H1 (cell line): ENCODE measurements around the gene CCNA2. TPM values are rescaled to one million over a fixed set of nuclear protein-coding genes. Genes with fewer than 3 reads are reported as not detected.

ENCODE experiments used
- ASH2L ChIP-seq: fragments of 200-600, 300-600 bp; sonication (generic); IDR thresholded peaks from one replicate; pipeline ENCODE4 v1.7.1; 2017; ENCODE audit warnings: low read length
- ATF2 ChIP-seq: IDR thresholded peaks from 2 replicates; pipeline ENCODE4 v1.6.1; 2012; ENCODE audit warnings: low read length, inconsistent platforms
- BACH1 ChIP-seq: IDR thresholded peaks from 2 replicates; pipeline ENCODE4 v1.6.1; 2012; ENCODE audit warnings: low read length, improper control_type of control experiment
- EP300 ChIP-seq, 2 experiments: IDR thresholded peaks; 1 replicate in 1 of 2; 2 replicates in 1 of 2; pipeline ENCODE4 v1.6.1; 2011 to 2012; ENCODE audit warnings: low read depth in 2 of 2, low read length in 2 of 2, mild to moderate bottlenecking in 2 of 2, borderline replicate concordance in 1 of 2, inconsistent platforms in 1 of 2, moderate library complexity in 1 of 2
- GABPA ChIP-seq: IDR thresholded peaks from 2 replicates; pipeline ENCODE4 v1.6.1; 2011; ENCODE audit warnings: mild to moderate bottlenecking, low read length, moderate library complexity, borderline replicate concordance; ENCODE audit not compliant: insufficient read depth
- HDAC2 ChIP-seq, 2 experiments: fragments of 300-600 bp in 1 of 2; sonication (generic) in 1 of 2; IDR thresholded peaks; 2 replicates each; pipeline ENCODE4 v1.6.1; 2011 to 2012; ENCODE audit warnings: low read depth in 2 of 2, low read length in 2 of 2, mild to moderate bottlenecking in 2 of 2, moderate library complexity in 2 of 2, borderline replicate concordance in 1 of 2, inconsistent platforms in 1 of 2
- HDAC6 ChIP-seq: IDR thresholded peaks from one replicate; pipeline ENCODE4 v1.7.1; 2012; ENCODE audit warnings: low read depth, mild to moderate bottlenecking, inconsistent platforms, low read length, moderate library complexity
- JUN ChIP-seq: IDR thresholded peaks from 2 replicates; pipeline ENCODE4 v1.6.1; 2011; ENCODE audit warnings: low read depth, mild to moderate bottlenecking, improper control_type of control experiment, low read length
- KDM4A ChIP-seq: IDR thresholded peaks from one replicate; pipeline ENCODE4 v1.7.1; 2012; ENCODE audit warnings: low read depth, mild to moderate bottlenecking, moderate library complexity, low read length, inconsistent platforms; ENCODE audit not compliant: severe bottlenecking
- NANOG ChIP-seq: IDR thresholded peaks from 2 replicates; pipeline ENCODE4 v1.6.1; 2011; ENCODE audit warnings: low read length, low read depth, mild to moderate bottlenecking, inconsistent platforms; ENCODE audit not compliant: insufficient read depth, poor library complexity, severe bottlenecking
- PHF8 ChIP-seq: fragments of 200-600 bp; sonication (generic); conservative IDR thresholded peaks from 2 replicates; pipeline ENCODE4 v1.7.1; 2012; ENCODE audit warnings: low read depth, mild to moderate bottlenecking, inconsistent platforms, low read length, moderate library complexity
- POU5F1 ChIP-seq: IDR thresholded peaks from 2 replicates; pipeline ENCODE4 v1.6.1; 2011; ENCODE audit warnings: low read depth, mild to moderate bottlenecking, low read length, moderate library complexity
- RBBP5 ChIP-seq: IDR thresholded peaks from 2 replicates; pipeline ENCODE4 v1.7.1; 2012; ENCODE audit warnings: low read depth, mild to moderate bottlenecking, inconsistent platforms, low read length, moderate library complexity, borderline replicate concordance
- RNF2 ChIP-seq: fragments of 200-900, 300-1000 bp; sonication (generic); IDR thresholded peaks from 2 replicates; pipeline ENCODE4 v1.7.1; 2016; ENCODE audit warnings: borderline replicate concordance, low read depth, mild to moderate bottlenecking, antibody characterized with exemption, low read length; ENCODE audit not compliant: poor library complexity, severe bottlenecking; ENCODE audit errors: missing control alignments
- SAP30 ChIP-seq: fragments of 300-600 bp; sonication (generic); IDR thresholded peaks from 2 replicates; pipeline ENCODE4 v1.7.1; 2012; ENCODE audit warnings: low read length, moderate library complexity, mild to moderate bottlenecking, inconsistent platforms; ENCODE audit not compliant: insufficient read depth, insufficient replicate concordance
- SRF ChIP-seq: IDR thresholded peaks from 2 replicates; pipeline ENCODE4 v1.6.1; 2011; ENCODE audit warnings: mild to moderate bottlenecking, low read depth, low read length, moderate library complexity
- SUZ12 ChIP-seq: fragments of 200-600 bp; sonication (generic); IDR thresholded peaks from 2 replicates; pipeline ENCODE4 v1.6.1; 2012; ENCODE audit warnings: mild to moderate bottlenecking, inconsistent platforms, low read length, moderate library complexity, mixed read lengths
- TAF1 ChIP-seq: IDR thresholded peaks from 2 replicates; pipeline ENCODE4 v1.6.1; 2011; ENCODE audit warnings: mild to moderate bottlenecking, low read depth, low read length
- TAF7 ChIP-seq: optimal IDR thresholded peaks from 2 replicates; pipeline ENCODE3; 2011; ENCODE audit warnings: low read depth, mild to moderate bottlenecking, inconsistent platforms, low read length, moderate library complexity, borderline replicate concordance
- TBP ChIP-seq: IDR thresholded peaks from 2 replicates; pipeline ENCODE4 v1.6.1; 2011; ENCODE audit warnings: low read depth, low read length, improper control_type of control experiment
- USF2 ChIP-seq: IDR thresholded peaks from 2 replicates; pipeline ENCODE4 v1.6.1; 2011; ENCODE audit warnings: low read length, improper control_type of control experiment
- polyA plus RNA-seq, 7 experiments: library from polyadenylated mRNA; depleted of rRNA in 3 of 7; stranded (reverse) in 5 of 7; unstranded in 2 of 7; fragments of >200 nt in 5 of 7; fragments of 200-250 nt in 2 of 7; gene quantifications; 1 replicate in 5 of 7; 2 replicates in 1 of 7; 4 replicates in 1 of 7; pipeline versions ENCODE4 v1.2.1 to v1.2.3, GENCODE V29; 2011 to 2013; ENCODE audit warnings: missing spikeins in 2 of 7, mixed read lengths in 2 of 7
- total RNA-seq: library from RNA; stranded (reverse); fragmentation: NEBNext Ultra II Directional; extraction: Animal tissue kit (Norgen Biotek cat#: 25700); gene quantifications from 2 replicates; pipeline ENCODE4 v1.2.1, GENCODE V29; 2021

The CCNA2 gene
- total and polyA plus RNA-seq, 2 of the 8 experiments (the other 6 are each of a cell fraction or from before 2014, with no cell fraction given), result 42.1 to 98.6 TPM

- TF ChIP-seq HDAC6 (no peak), KDM4A (no peak), GABPA (no peak), TAF1 (peak; percentile 75), PHF8 (no peak), EP300 (IDR thresholded peaks at IDR 0.05; ENCODE audit: borderline replicate concordance in 1 of 2, low read depth in 2 of 2, low read length in 2 of 2) (peak in 1 of 2 experiments; percentile 46; a peak in 1 of 3 replicates), ASH2L (no peak), RNF2 (no peak), SUZ12 (no peak), POU5F1 (no peak), ATF2 (no peak), HDAC2 (IDR thresholded peaks at IDR 0.05; ENCODE audit: borderline replicate concordance in 1 of 2, low read depth in 2 of 2, low read length in 2 of 2) (0 out of 4 replicates have a peak, but pooled peaks of 1 of the 2 experiments have one; percentile 56), TBP (peak; percentile 79), SRF (peak; percentile 99), RBBP5 (no peak), USF2 (no peak), SAP30 (no peak), TAF7 (peak; percentile 49), JUN (no peak), NANOG (no peak), BACH1 (no peak)
These were observed 27.4 kb downstream of the CCNA2 start (continued) for GRCh38 chr4:121796283-121796682.
